ENCODE results near the gene EHF. TPM values are rescaled to one million over a fixed set of nuclear protein-coding genes. Genes with fewer than 3 reads are reported as not detected.

Gene EHF
- total RNA-seq, 1 experiment from 2014 or later, result 0.51 TPM

DNA sequence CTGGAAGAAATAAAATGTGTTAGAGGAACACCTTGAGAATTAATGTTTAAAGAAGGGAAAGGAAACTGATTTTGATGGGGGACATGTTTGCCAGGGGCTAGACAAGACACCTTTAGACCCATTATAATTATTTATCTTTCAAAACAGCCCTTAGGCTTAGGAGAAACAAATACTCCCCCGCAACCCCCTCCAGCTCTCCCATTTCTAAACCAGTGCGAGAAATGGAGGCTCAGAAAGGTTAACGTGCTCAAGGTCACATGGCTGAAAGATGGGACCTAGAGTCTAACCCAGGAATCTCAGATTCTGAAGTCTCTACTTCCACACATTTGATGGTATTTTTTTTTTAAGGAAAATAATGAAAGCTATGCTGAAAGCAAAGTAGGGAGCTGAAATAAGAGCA is 18.0 kb downstream of the EHF start:
- ChIA-PET CTCF (no interaction called here), POLR2A (no interaction called here)
- H3K9me3 ChIP-seq (ENCODE audit: control insufficient read depth, insufficient read depth, low read depth, low read length), result no peaks in the 10 kb centered on the region
- no peak for TF ChIP-seq TCF7L2 (IDR thresholded peaks at IDR 0.05; ENCODE audit: low read depth, low read length)
- no peak for TF ChIP-seq SIN3A (IDR thresholded peaks at IDR 0.05; ENCODE audit: borderline replicate concordance, insufficient read depth, low read depth, low read length)
- TF ChIP-seq, protein P1, sequence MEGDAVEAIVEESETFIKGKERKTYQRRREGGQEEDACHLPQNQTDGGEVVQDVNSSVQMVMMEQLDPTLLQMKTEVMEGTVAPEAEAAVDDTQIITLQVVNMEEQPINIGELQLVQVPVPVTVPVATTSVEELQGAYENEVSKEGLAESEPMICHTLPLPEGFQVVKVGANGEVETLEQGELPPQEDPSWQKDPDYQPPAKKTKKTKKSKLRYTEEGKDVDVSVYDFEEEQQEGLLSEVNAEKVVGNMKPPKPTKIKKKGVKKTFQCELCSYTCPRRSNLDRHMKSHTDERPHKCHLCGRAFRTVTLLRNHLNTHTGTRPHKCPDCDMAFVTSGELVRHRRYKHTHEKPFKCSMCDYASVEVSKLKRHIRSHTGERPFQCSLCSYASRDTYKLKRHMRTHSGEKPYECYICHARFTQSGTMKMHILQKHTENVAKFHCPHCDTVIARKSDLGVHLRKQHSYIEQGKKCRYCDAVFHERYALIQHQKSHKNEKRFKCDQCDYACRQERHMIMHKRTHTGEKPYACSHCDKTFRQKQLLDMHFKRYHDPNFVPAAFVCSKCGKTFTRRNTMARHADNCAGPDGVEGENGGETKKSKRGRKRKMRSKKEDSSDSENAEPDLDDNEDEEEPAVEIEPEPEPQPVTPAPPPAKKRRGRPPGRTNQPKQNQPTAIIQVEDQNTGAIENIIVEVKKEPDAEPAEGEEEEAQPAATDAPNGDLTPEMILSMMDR (IDR thresholded peaks at IDR 0.05), result no peak
- TF ChIP-seq POLR2AphosphoS5 (IDR thresholded peaks at IDR 0.05; ENCODE audit: low read depth, low read length), result no peak
- TF ChIP-seq, protein P2, sequence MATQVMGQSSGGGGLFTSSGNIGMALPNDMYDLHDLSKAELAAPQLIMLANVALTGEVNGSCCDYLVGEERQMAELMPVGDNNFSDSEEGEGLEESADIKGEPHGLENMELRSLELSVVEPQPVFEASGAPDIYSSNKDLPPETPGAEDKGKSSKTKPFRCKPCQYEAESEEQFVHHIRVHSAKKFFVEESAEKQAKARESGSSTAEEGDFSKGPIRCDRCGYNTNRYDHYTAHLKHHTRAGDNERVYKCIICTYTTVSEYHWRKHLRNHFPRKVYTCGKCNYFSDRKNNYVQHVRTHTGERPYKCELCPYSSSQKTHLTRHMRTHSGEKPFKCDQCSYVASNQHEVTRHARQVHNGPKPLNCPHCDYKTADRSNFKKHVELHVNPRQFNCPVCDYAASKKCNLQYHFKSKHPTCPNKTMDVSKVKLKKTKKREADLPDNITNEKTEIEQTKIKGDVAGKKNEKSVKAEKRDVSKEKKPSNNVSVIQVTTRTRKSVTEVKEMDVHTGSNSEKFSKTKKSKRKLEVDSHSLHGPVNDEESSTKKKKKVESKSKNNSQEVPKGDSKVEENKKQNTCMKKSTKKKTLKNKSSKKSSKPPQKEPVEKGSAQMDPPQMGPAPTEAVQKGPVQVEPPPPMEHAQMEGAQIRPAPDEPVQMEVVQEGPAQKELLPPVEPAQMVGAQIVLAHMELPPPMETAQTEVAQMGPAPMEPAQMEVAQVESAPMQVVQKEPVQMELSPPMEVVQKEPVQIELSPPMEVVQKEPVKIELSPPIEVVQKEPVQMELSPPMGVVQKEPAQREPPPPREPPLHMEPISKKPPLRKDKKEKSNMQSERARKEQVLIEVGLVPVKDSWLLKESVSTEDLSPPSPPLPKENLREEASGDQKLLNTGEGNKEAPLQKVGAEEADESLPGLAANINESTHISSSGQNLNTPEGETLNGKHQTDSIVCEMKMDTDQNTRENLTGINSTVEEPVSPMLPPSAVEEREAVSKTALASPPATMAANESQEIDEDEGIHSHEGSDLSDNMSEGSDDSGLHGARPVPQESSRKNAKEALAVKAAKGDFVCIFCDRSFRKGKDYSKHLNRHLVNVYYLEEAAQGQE (IDR thresholded peaks at IDR 0.05; ENCODE audit: insufficient read depth in 1 of 2, low read depth in 2 of 2, low read length in 1 of 2), result no peak
- peak overlapping the region; percentile 76 for H3K27ac ChIP-seq (ENCODE audit: low read length)
- no peaks in the 10 kb centered on the region for H3K27me3 ChIP-seq (ENCODE audit: control insufficient read depth, insufficient read depth, low read length)
- intact Hi-C loops (cut with micrococcal nuclease; ENCODE audit: unreplicated experiment) (no loop called here), in situ Hi-C loops (cut with HindIII; ENCODE audit: low pct_unique_long_range_greater_than_20kb, low sequenced_read_pairs) (no loop called here)
- no TSS peak for BruUV-seq (replicated peaks)
- H3K36me3 ChIP-seq (ENCODE audit: control insufficient read depth, insufficient read depth, low read length), result no peaks in the 10 kb centered on the region
- DNase-seq (ENCODE audit: low read depth, low spot score), result no peak
- ATAC-seq, result no peak
- H3K4me1 ChIP-seq (ENCODE audit: control insufficient read depth, insufficient read depth, low read length), result peaks cover 25% of the 10 kb centered on the region
- H3K4me3 ChIP-seq (ENCODE audit: low read depth in 2 of 2, low read length in 2 of 2), result no peak overlapping the region

DNA sequence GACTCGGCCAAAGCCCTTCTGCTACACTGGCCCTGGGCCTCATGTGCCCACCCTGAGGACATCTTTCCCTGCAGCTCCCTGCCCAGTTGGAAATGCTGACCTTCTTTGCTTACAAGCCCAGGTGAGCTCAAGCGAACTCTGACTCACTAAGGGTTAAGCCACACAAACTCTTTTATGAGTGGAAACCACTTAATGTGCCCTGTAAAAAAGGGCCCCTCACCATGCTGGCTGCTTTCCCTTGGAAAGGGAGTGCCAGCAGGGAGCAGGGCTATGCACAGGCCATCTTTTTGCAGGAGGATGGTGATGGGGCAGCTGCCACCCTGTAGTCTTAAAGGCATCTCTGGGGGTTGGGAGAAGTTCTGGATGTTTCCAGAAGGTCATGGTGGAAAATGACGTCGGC is 18.7 kb downstream of the EHF start:
- CTCF ChIA-PET, result interaction anchor here (0.6 kb wide), 1 partner anchor 62 kb away, joined by 3 read pairs; no protein-coding TSS in a partner anchor
- Histone ChIP-seq H3K27me3 (ENCODE audit: control insufficient read depth, insufficient read depth, low read length) (no peaks in the 10 kb centered on the region), H3K27ac (ENCODE audit: low read length) (peak overlapping the region; percentile 76), H3K4me1 (ENCODE audit: control insufficient read depth, insufficient read depth, low read length) (peaks cover 23% of the 10 kb centered on the region), H3K4me3 (ENCODE audit: low read depth in 2 of 2, low read length in 2 of 2) (no peak overlapping the region), H3K36me3 (ENCODE audit: control insufficient read depth, insufficient read depth, low read length) (no peaks in the 10 kb centered on the region), H3K9me3 (ENCODE audit: control insufficient read depth, insufficient read depth, low read depth, low read length) (no peaks in the 10 kb centered on the region)
- POLR2A ChIA-PET, result no interaction called here
- ATAC-seq (peak; percentile 79), DNase-seq (ENCODE audit: low read depth, low spot score) (no peak)
- in situ Hi-C loops (cut with HindIII; ENCODE audit: low pct_unique_long_range_greater_than_20kb, low sequenced_read_pairs) (no loop called here), intact Hi-C loops (cut with micrococcal nuclease; ENCODE audit: unreplicated experiment) (no loop called here)
- no TSS peak for BruUV-seq (replicated peaks)
- TF ChIP-seq, protein P2 (IDR thresholded peaks at IDR 0.05; ENCODE audit: insufficient read depth in 1 of 2, low read depth in 2 of 2, low read length in 1 of 2), result no peak
- TF ChIP-seq TCF7L2 (IDR thresholded peaks at IDR 0.05; ENCODE audit: low read depth, low read length) (no peak), POLR2AphosphoS5 (IDR thresholded peaks at IDR 0.05; ENCODE audit: low read depth, low read length) (no peak; the same call in 1 of the 2 replicates), SIN3A (IDR thresholded peaks at IDR 0.05; ENCODE audit: borderline replicate concordance, insufficient read depth, low read depth, low read length) (no peak)
- TF ChIP-seq, protein P1 (IDR thresholded peaks at IDR 0.05), result no peak
